ENCODE measurements around the gene CRIP2. TPM values are rescaled to one million over a fixed set of nuclear protein-coding genes. Genes with fewer than 3 reads are reported as not detected.

Gene CRIP2
- total RNA-seq, 4 donors from 2014 or later = 44.2 to 118 (median 80.7) TPM

- TF ChIP-seq CTCF (IDR thresholded peaks at IDR 0.05) (no peak), POLR2A (IDR thresholded peaks at IDR 0.05) (no peak)
- H3K9me3 ChIP-seq = no peaks in the 10 kb centered on the region
- H3K27ac ChIP-seq = peak overlapping the region; percentile 90 to 99 (median 94)
- peaks cover 0 to 23% (median 0%) of the 10 kb centered on the region in 4 donors for H3K27me3 ChIP-seq
- DNase-seq = no peak
- no peaks in the 10 kb centered on the region for H3K36me3 ChIP-seq
- H3K4me3 ChIP-seq = peak overlapping the region in 2 of 4 donors; percentile 83 to 86
- peaks cover 83 to 96% (median 90%) of the 10 kb centered on the region in 3 donors for H3K4me1 ChIP-seq
- WGBS, 2 donors = 40% methylated on average over 1 of the region's 12 CpGs; no CpG with 5 or more reads in 1 of the 2 donors
- intact Hi-C loops (cut with DNase I) = loop anchor here (10.0 kb wide), 1 partner anchor 111 kb away; no protein-coding TSS in a partner anchor
These were observed 11.1 kb downstream of the CRIP2 start for GRCh38 chr14:105485739-105486162.

- Histone ChIP-seq H3K36me3 (no peaks in the 10 kb centered on the region), H3K27me3 (peaks cover 0 to 23% (median 0%) of the 10 kb centered on the region in 4 donors), H3K4me3 (peak within 1 kb of the TSS; percentile 37 to 86 (median 78)), H3K9me3 (no peaks in the 10 kb centered on the region), H3K27ac (peak within 1 kb of the TSS; percentile 90 to 99 (median 94)), H3K4me1 (peaks cover 77 to 91% (median 86%) of the 10 kb centered on the region in 3 donors)
- 29% methylated on average over 5 of the region's 56 CpGs; no CpG with 5 or more reads in 1 of the 2 donors for whole genome bisulfite sequencing, 2 donors
- DNase-seq = no peak
- intact Hi-C loops (cut with DNase I) = loop anchor here (10.0 kb wide), 1 partner anchor 112 kb away; no protein-coding TSS in a partner anchor
- TF ChIP-seq POLR2A (IDR thresholded peaks at IDR 0.05) (no peak), CTCF (IDR thresholded peaks at IDR 0.05) (no peak)
These were observed 11.7 kb downstream of the CRIP2 start, which contains the start of gene CRIP1 for GRCh38 chr14:105486163-105486973. Gene CRIP1, plus strand, starts transcription at chr14:105486886. Its CDS starts 374 bp downstream, at chr14:105487260.

DNA sequence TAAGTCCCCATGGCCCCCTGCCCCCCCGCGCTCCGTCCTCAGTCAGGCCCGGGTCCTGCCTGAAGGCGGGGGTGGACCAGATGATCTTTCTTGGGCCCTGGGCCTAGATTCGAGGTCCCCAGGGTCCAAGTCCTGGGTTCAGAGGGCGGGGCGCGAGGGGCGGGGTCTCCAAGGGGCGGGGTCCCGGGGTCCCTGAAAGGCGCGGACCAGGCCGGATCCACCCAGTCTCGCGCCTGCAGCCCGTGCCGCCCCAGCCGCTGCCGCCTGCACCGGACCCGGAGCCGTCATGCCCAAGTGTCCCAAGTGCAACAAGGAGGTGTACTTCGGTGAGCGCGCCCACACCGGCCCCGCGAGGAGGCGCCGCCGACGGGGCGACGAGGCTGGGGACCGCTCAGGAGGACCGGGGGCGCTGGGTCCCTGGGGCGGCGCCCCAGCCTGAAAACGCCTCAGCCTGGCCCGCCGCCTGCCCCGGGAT lies 12.4 kb downstream of the CRIP2 start:
- no peak for DNase-seq
- peaks cover 75 to 91% (median 86%) of the 10 kb centered on the region in 3 donors for H3K4me1 ChIP-seq
- WGBS, 2 donors = 0% methylated on average over 1 of the region's 45 CpGs; no CpG with 5 or more reads in 1 of the 2 donors

GRCh38 chr14:105487449-105487985 lies 12.9 kb downstream of the CRIP2 start:
- Histone ChIP-seq H3K4me1 (peaks cover 70 to 91% (median 81%) of the 10 kb centered on the region in 3 donors), H3K27me3 (peaks cover 0 to 23% (median 0%) of the 10 kb centered on the region in 4 donors), H3K9me3 (no peaks in the 10 kb centered on the region), H3K36me3 (no peaks in the 10 kb centered on the region), H3K27ac (peak overlapping the region; percentile 90 to 99 (median 94)), H3K4me3 (peak overlapping the region; percentile 37 to 86 (median 78))
- intact Hi-C loops (cut with DNase I) = loop anchor here (10.0 kb wide), 1 partner anchor 113 kb away; no protein-coding TSS in a partner anchor
- TF ChIP-seq POLR2A (IDR thresholded peaks at IDR 0.05) (peak in 1 of 4 donors; percentile 8), CTCF (IDR thresholded peaks at IDR 0.05) (no peak)
- 0% methylated on average over 2 of the region's 48 CpGs; no CpG with 5 or more reads in 1 of the 2 donors for WGBS, 2 donors
- no peak for DNase-seq

More for the DNA sequence above, 12.4 kb downstream of the CRIP2 start:
- Histone ChIP-seq H3K27ac (peak overlapping the region; percentile 90 to 99 (median 94)), H3K36me3 (no peaks in the 10 kb centered on the region), H3K4me3 (peak overlapping the region; percentile 37 to 86 (median 78)), H3K27me3 (peaks cover 0 to 23% (median 0%) of the 10 kb centered on the region in 4 donors), H3K9me3 (no peaks in the 10 kb centered on the region)
- peak in 2 of 4 donors; percentile 38 to 56 for TF ChIP-seq POLR2A (IDR thresholded peaks at IDR 0.05)
- TF ChIP-seq CTCF (IDR thresholded peaks at IDR 0.05) = no peak
- intact Hi-C loops (cut with DNase I) = loop anchor here (10.0 kb wide), 1 partner anchor 112 kb away; no protein-coding TSS in a partner anchor
